GM15510 (cell line): ENCODE data around the gene CORT.

ENCODE experiments used
- POLR2A ChIP-seq: IDR thresholded peaks from 3 replicates; pipeline ENCODE4 v1.6.1; 2011; ENCODE audit warnings: borderline replicate concordance; ENCODE audit not compliant: insufficient read length; ENCODE audit errors: extremely low read depth

Gene CORT

DNA sequence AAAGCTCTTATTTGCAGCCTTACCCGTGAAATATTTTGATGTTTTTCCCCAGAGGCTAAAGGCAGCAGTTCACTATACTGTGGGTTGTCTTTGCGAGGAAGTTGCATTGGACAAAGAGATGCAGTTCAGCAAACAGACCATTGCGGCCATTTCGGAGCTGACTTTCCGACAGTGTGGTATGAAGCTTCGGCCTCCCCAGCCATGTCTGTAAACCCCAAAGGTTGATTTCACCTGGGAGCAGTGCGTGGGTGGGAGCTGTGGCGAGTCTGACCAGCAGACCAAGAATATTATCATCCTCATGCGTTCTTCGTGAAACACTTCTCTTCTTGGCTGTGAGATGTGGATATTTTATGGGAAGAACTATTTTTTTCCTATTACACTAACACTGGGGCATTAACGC, 16.0 kb upstream of the CORT start:
- TF ChIP-seq POLR2A = no peak

DNA sequence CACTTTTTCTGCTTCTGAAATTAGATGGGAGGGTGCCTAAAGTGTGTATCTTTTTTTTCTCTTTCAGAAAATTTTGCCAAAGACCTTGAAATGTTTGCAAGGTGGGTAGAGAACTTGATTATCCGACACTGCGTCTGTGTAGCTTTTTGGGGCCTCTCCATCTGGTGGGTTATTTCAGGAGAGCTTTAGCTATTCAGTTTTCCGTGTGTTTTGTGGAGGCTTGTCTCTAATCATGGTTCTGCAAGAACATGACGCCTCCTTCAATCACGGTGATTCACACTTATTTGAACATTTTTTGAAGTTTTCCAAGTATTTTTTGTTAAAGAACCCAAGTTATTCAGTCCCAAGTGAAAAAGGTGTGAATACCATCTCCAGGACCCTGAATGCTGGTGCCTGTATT, 15.2 kb upstream of the CORT start:
- no peak for TF ChIP-seq POLR2A

DNA sequence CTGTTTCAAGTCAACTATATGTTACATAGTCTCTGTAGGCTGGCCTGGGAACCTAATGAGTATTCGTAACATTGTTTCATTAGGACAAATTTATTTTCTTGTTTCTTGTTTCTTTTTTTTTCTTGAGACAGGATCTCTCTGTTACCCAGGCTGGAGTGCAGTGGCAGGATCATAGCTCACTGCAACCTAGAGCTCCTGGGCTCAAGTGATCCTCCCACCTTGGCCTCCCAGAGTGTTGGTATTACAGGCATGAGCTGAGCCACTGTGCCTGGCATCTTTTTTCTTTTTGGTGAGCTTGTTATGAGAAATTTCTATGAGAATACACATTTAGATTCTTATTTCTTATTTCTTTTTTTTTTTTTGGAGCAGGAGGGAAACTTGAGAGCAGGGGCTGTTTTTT, 12.8 kb upstream of the CORT start:
- TF ChIP-seq POLR2A = no peak

DNA sequence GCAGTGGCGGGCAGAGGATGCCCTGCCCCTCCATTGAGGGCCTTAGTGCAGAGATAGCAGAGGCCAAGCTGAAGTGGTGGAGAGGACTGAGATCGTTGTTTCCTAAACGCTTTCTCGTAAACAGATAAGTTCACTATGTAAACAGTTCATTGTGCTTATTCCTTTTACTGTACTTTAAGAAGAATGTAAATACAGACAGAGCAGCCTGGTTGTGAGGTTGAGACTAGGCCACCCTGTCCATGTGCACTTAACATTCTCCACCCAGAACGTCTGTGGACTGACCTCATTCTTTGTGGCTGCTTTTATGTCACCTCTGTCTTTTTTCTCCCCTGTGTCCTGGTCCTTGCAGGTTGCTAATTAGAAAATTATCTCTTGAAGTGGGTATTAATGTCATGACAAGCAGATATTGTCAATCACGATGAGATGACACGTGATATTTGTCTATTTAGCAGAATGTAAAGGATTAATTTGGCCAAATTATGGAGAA, 11.1 kb upstream of the CORT start:
- no peak for TF ChIP-seq POLR2A

DNA sequence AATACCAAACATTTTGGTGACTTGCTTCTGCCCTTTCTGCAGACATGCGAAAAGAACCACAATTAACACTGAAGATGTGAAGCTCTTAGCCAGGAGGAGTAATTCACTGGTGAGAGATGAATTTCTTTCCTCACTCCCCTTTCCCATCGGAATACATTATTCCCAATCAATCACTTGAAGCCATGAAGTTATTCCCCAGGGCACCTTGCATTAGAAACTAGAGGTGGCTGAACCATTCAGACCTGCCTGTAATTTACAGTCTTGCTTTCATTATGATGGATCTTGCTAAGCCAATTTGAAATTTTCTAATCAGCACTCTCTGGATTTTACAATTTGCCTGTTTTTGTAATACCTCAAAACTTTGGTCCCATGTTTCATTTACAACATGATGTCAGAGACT, 9.5 kb upstream of the CORT start:
- no peak for TF ChIP-seq POLR2A

- no peak for TF ChIP-seq POLR2A
Observed at GRCh38 chr1:10440794-10441193, 9.0 kb upstream of the CORT start.

DNA sequence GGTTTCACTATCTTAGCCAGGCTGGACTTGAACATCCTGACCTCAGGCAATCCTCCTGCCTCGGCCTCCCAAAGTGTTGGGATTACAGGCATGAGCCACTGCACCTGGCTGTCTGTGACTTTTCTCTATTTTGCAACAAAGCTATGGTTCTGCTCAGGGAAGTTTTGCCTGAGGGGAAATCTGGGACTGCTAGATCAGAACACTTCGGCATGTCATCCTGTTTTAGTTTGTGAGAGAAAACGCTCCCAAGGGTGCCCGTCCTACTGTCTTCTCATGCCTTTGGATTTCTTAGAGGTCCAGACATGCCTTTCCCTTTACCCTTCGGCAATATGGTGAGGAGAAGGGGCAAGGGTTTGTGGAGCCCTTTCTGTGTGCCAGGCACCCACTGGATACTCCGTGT, 5.6 kb upstream of the CORT start:
- no peak for TF ChIP-seq POLR2A

DNA sequence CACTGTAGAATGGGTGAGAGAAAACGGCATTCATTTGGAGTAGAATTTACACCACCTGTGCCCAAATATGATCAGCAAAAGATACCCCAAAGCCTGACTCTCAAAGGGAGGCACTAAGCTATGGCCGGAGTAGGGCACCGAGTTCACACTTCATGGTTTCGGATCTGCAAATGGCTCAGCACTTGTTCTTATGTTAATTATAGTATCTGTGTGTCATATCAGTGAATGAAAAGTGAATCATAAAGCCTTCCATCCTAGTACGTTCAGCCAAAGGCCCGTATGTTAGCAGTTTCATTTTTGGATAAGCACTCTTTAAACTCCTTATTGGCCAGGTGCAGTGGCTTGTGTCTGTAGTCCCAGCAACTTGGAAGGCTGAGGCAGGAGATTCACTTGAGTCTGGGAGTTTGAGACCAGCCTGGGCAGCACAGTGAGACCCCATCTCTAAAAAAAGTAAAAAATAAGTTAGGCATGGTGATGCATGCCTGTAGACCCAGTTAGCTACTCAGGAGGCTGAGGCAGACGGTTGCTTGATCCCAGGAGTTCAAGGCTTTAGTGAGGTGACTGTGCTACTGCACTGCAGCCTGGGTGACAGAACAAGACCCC, 4.9 kb upstream of the CORT start:
- TF ChIP-seq POLR2A = no peak

- no peak for TF ChIP-seq POLR2A
Observed at GRCh38 chr1:10446790-10447422, 2.9 kb upstream of the CORT start.

DNA sequence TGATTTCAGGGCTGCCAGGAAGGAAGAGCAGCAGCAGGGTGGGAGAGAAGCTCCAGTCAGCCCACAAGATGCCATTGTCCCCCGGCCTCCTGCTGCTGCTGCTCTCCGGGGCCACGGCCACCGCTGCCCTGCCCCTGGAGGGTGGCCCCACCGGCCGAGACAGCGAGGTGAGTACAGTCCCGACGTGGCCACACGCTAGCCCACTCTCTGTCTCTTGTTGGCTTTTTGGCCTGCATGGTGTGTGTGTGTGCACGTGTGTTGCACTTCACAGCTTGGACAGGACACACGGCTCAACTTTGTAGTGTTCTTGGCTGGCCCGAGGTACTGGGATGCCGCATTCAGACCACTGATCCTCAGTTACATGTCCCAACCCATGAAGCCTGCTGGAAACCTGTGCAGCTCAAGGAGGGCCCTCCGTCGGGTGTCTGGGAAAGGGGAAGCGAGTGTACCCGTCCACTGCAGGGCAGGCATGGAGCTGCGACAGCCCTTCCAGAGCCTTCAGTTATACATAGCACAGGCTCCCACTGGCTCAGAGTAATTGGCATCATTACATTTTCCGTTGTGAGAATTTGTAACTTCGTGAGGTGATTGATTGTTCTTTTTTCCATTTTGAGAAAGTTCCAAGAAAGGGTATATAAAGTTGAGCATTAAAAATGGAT, 454 bp downstream of the CORT start:
- no peak for TF ChIP-seq POLR2A

DNA sequence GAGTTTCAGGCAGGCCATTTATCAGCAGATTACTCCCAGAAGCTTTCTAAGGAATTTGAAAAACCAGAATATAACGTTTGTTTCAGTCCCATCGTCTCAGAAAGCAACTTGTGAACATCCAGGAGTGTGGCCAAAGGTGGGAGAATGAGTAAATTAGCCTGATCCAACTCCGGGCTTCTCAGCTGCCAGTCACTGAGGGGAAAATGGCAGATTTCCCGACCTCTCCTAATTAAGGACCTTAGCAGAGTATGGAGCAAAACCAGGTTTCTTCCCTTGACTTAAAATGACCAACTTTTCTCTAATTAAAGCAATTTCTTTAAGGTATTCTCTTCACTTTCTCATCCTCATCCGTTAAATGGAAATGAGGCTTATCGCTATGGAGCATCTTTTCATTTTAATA, 1.0 kb downstream of the CORT start:
- no peak for TF ChIP-seq POLR2A

DNA sequence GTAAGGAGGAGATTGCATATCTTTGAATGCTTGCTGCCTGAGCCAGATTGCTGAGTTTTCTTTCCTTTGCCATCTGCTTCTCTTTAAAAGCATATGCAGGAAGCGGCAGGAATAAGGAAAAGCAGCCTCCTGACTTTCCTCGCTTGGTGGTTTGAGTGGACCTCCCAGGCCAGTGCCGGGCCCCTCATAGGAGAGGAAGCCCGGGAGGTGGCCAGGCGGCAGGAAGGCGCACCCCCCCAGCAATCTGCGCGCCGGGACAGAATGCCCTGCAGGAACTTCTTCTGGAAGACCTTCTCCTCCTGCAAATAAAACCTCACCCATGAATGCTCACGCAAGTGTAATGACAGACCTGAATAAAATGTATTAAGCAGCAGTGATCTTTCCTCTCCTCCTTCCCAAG, 1.5 kb downstream of the CORT start:
- no peak for TF ChIP-seq POLR2A

DNA sequence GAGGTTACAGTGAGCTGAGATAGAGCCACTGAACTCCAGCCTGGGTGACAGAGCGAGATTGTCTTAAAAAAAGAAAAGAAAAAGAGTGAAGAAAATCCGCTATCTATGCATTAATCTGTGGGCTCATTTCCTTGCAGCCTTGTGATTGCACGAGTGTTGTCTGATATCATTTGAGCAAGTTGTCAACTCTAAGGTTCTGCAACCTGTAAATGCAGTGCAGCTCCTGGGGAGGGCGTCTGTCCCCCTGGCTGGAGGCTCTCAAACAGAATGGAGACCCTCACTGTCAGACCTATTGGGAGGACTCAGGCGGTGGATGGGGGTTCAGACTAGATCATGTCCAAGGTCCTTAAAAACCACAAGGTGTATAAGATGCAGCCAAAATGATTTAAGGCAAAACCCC, 6.2 kb downstream of the CORT start:
- TF ChIP-seq POLR2A = no peak

GRCh38 chr1:10456661-10457060, 6.8 kb downstream of the CORT start:
- TF ChIP-seq POLR2A = no peak

DNA sequence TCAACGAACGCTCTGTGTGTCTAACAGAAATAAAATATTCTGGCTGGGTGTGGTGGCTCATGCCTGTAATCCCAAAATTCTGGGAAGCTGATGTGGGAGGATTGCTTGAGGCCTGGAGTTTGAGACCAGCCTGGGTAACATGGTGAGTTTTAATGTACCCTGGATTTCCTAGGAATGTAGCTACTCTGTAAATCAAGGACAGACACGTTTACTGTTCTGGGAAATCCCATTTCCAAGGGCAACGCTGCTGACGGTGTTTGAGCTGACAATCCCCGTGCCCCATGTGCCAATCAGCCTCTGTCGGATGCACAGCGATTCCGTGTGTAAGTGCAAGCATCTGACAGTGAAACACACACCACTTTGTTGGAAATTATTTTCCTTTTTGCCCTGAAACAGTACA, 8.0 kb downstream of the CORT start:
- no peak for TF ChIP-seq POLR2A

DNA sequence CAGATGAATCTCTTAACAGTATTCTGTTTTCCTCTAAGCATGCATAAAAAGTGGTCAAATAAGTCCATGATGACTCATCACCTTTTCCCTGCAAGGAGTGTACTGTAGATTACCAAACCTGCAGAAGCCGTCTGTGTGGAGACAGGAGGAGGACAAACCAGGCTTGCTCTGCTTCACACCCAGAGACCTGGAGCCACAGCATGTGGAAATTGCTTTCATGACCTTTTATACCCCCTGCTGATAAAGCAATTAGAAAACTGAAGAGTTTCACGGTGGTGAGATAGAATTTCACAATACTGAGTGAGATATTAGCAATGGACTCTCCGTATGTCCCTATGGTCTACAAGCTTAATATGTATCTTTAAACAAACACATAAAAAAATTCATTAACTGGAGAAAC, 9.4 kb downstream of the CORT start:
- no peak for TF ChIP-seq POLR2A
